Activated CD8-positive, alpha-beta memory T cell treated with anti-CD3 and anti-CD28 coated beads, Interleukin-2, amount 10 ng/mL, durations not matched to agents 7 days and 5 days (primary cell): ENCODE results near the gene KCTD7. TPM values are rescaled to one million over a fixed set of nuclear protein-coding genes. Genes with fewer than 3 reads are reported as not detected.
"Not testable (repeated sequence)": the region's sequence is repeated elsewhere in the genome, so short reads cannot be mapped to it uniquely, and the experiment has no call there.

Source experiments
- ATAC-seq: fragments of 150-1000 bp; cut with Tn5 transposase; one replicate; pipeline ENCODE4 v1.10.0; 2021; ENCODE audit warnings: moderate library complexity
- CTCF ChIA-PET: fragments of 350-600 bp; sonication (Branson Sonifier 250); formaldehyde crosslinking; loops from one replicate; lab custom pipeline; 2021; ENCODE audit warnings: antibody characterized with exemption; lab: Charles Lee
- DNase-seq: peaks from one replicate; pipeline ENCODE4 v3.0.0-alpha.2; 2020
- H3K27ac Mint-ChIP-seq: one replicate; pipeline ENCODE4 v1.8.0; 2021; ENCODE audit warnings: mild to moderate bottlenecking, mixed read lengths
- H3K27me3 Mint-ChIP-seq: one replicate; pipeline ENCODE4 v1.8.0; 2021; ENCODE audit warnings: mixed read lengths
- H3K36me3 Mint-ChIP-seq: one replicate; pipeline ENCODE4 v1.8.0; 2021; ENCODE audit warnings: mild to moderate bottlenecking, mixed read lengths
- H3K4me1 Mint-ChIP-seq: one replicate; pipeline ENCODE4 v1.8.0; 2021; ENCODE audit warnings: mixed read lengths
- H3K4me3 Mint-ChIP-seq: one replicate; pipeline ENCODE4 v1.8.0; 2021; ENCODE audit warnings: mild to moderate bottlenecking, moderate library complexity, mixed read lengths
- H3K9me3 Mint-ChIP-seq: one replicate; pipeline ENCODE4 v1.8.0; 2022; ENCODE audit warnings: low read depth, mixed read lengths
- total RNA-seq, 2 experiments: library from RNA; stranded (reverse); gene quantifications; one replicate each; pipeline ENCODE4 v1.2.3, GENCODE V29; 2021

The KCTD7 gene
- total RNA-seq, result 10 to 100 TPM; 27.8 to 41.9 TPM

DNA sequence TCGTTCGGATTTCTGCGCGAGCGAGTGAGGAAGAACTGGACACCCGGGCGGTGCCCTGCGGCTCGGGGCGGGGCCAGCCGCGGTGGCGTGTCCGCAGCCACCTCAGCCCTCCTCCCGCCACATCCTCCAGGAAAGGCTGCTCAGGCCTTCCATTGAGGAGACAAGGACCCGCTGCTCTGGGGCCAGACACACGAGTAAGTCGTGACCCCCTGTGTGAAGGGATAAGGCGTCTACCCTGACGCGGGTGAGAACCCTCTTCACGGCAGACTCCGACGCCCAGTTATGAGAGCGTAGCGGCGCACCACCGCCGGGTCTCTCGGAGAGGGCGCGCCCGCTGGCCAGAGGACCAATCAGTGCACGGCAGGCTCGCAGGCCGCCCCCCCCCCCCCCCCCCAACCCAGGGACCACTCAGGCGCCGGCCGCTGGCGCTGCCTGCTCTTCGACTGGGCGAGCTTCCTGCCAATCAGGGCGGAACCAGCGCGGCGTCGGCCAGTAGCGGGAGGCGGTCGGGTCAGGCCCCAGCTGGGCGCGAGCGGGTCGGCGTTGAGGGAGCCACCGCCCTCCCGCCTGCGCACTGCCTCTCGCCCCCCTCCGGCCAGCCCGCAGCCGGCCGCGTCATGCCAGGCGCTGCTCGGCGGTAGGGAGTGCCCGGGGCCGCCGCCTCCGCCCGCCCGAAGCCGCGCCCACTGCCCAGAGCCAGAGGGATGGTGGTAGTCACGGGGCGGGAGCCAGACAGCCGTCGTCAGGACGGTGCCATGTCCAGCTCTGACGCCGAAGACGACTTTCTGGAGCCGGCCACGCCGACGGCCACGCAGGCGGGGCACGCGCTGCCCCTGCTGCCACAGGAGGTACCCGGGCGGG, at the start of gene KCTD7:
Gene KCTD7, plus strand, starts transcription at position 521 of the 861 bp plus-strand sequence. Its CDS starts 184 bp downstream, at position 705.
- Mint-ChIP-seq H3K27ac (peak within 1 kb of the TSS; percentile 93), H3K27me3 (no peaks in the 10 kb centered on the region), H3K4me3 (peak within 1 kb of the TSS; percentile 85), H3K4me1 (peaks cover 49% of the 10 kb centered on the region), H3K9me3 (no peaks in the 10 kb centered on the region), H3K36me3 (peaks cover 14% of the 10 kb centered on the region)
- CTCF ChIA-PET, result interaction anchor here (1.6 to 2.1 kb wide), 2 partner anchors 71 to 112 kb away, joined by 6 to 7 read pairs; partner anchors contain the start of gene RABGEF1
- ATAC-seq, result peak; percentile 94
- DNase-seq, result peak; percentile 97

DNA sequence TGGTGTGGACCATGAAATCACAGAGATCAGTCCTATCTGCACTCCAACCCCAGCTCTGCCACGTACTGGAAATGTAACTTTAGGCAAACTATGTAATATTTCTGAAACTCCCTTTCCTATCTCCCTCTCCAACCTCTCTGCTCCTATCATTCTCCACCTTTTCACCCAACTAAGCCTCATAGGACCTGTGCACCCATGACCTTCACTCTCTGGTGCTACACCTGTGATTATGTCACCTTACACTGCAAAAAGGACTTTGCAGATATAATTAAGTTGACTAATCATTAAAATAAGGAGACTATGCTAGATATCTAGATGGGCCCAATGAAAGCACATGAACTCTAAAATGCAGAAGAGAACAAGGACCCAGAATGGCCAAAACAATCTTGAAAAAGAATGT, 48.3 kb upstream of the KCTD7 start:
- CTCF ChIA-PET, result not testable (repeated sequence)

GRCh38 chr7:66582816-66583489, 45.7 kb upstream of the KCTD7 start:
- H3K4me1 Mint-ChIP-seq, result peaks cover 16% of the 10 kb centered on the region
- H3K4me3 Mint-ChIP-seq, H3K27me3 Mint-ChIP-seq, DNase-seq, H3K27ac Mint-ChIP-seq, H3K9me3 Mint-ChIP-seq, ATAC-seq: not testable (repeated sequence)
- peaks cover 23% of the 10 kb centered on the region for H3K36me3 Mint-ChIP-seq
- CTCF ChIA-PET, result interaction anchor here (1.1 kb wide), 1 partner anchor 24 kb away, joined by 3 read pairs; no protein-coding TSS in a partner anchor

More for the DNA sequence above, 48.3 kb upstream of the KCTD7 start:
- Mint-ChIP-seq H3K4me1 (peaks cover 37% of the 10 kb centered on the region), H3K36me3 (peaks cover 36% of the 10 kb centered on the region)
- not testable (repeated sequence) for ATAC-seq, H3K4me3 Mint-ChIP-seq, H3K9me3 Mint-ChIP-seq, DNase-seq, H3K27ac Mint-ChIP-seq, H3K27me3 Mint-ChIP-seq

DNA sequence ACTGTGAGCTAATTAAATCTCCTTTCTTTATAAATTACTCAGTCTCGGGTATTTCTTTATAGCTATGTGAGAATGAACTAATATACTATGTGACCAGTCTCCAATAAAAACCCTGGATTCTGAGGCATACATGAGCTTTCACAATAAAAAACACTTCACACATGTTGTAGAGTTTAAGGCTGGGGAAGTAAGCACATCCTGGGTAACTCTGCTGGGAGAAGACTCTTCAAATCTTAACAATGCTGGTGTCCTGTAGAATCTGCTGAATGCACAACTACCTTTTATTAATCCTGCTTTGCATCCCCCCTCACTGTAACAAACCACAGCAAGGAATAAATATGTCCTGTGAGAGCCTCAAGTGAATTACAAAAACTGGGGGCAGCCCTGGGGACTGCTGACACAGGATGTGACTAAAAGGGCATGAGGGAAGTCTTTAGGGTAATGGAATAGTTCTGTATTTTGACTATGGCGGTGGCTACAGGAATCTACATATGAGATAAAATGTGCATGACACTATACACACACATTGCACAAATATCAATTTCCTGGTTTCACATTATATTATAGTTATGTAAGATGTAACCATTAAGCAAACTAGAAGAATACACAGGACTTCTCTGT, 45.1 kb upstream of the KCTD7 start:
- Mint-ChIP-seq H3K27ac (no peak overlapping the region), H3K36me3 (peaks cover 21% of the 10 kb centered on the region), H3K4me1 (peaks cover 11% of the 10 kb centered on the region), H3K4me3 (no peak overlapping the region), H3K27me3 (no peaks in the 10 kb centered on the region), H3K9me3 (no peaks in the 10 kb centered on the region)
- ATAC-seq (no peak), DNase-seq (no peak)
- CTCF ChIA-PET, result interaction anchor here (1.1 kb wide), 1 partner anchor 25 kb away, joined by 3 read pairs; no protein-coding TSS in a partner anchor

- Mint-ChIP-seq H3K9me3 (no peaks in the 10 kb centered on the region), H3K27me3 (no peaks in the 10 kb centered on the region), H3K4me3 (no peak overlapping the region), H3K27ac (no peak overlapping the region), H3K4me1 (peaks cover 31% of the 10 kb centered on the region), H3K36me3 (peaks cover 24% of the 10 kb centered on the region)
- DNase-seq (no peak), ATAC-seq (no peak)
- CTCF ChIA-PET, result no interaction called here
Measured at GRCh38 chr7:66586181-66586580, 42.5 kb upstream of the KCTD7 start.

GRCh38 chr7:66588226-66588625, 40.5 kb upstream of the KCTD7 start:
- H3K4me3 Mint-ChIP-seq, DNase-seq, CTCF ChIA-PET, H3K27ac Mint-ChIP-seq, ATAC-seq, H3K9me3 Mint-ChIP-seq, H3K27me3 Mint-ChIP-seq: not testable (repeated sequence)
- Mint-ChIP-seq H3K36me3 (peaks cover 15% of the 10 kb centered on the region), H3K4me1 (peaks cover 45% of the 10 kb centered on the region)

DNA sequence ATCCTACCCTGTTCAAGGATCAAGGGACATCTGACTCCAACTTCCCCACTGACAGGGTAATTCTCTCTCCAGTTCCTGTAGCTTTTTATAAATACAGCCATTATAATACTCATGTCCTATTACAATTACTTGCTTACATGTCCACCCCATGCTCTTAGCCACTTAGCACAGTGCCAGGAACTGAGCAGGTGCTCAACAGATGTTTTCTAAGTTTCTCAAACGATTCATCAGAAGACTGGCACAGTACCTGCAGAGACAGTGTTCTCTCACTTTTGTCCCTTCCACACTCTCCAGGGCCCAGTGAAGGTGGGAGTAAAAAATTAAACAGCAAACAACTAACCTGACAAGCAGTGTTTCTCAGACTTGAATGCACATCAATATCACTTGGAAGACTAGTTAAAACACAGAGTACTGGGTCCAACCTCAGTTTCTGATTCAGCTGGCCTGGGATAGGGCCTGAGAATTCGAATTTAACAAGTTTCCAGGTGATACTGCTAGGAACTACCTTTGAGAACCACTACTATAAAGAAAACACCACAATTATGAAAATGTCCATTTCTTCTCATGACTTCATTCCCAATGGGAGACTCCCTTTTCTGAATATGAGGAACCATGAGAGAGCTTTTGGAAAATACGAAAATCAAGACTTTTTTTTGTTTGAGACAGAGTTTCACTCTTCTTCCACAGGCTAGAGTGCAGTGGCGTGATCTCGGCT, 39.7 kb upstream of the KCTD7 start:
- H3K27ac Mint-ChIP-seq, H3K36me3 Mint-ChIP-seq, DNase-seq, H3K27me3 Mint-ChIP-seq, H3K4me3 Mint-ChIP-seq, H3K9me3 Mint-ChIP-seq, ATAC-seq: not testable (repeated sequence)
- peaks cover 41% of the 10 kb centered on the region for H3K4me1 Mint-ChIP-seq
- CTCF ChIA-PET, result interaction anchor here (0.6 kb wide), 1 partner anchor 29 kb away, joined by 3 read pairs; no protein-coding TSS in a partner anchor

- Mint-ChIP-seq H3K4me1 (peaks cover 38% of the 10 kb centered on the region), H3K4me3 (peak overlapping the region; percentile 95), H3K27ac (peak overlapping the region; percentile 54)
- CTCF ChIA-PET, result interaction anchor here (0.9 kb wide), 1 partner anchor 14 kb away, joined by 3 read pairs; no protein-coding TSS in a partner anchor
- H3K27me3 Mint-ChIP-seq, ATAC-seq, H3K36me3 Mint-ChIP-seq, H3K9me3 Mint-ChIP-seq, DNase-seq: not testable (repeated sequence)
Measured at GRCh38 chr7:66590302-66591057, 38.2 kb upstream of the KCTD7 start.

- H3K9me3 Mint-ChIP-seq, CTCF ChIA-PET, H3K36me3 Mint-ChIP-seq, DNase-seq, H3K27me3 Mint-ChIP-seq: not testable (repeated sequence)
- H3K4me3 Mint-ChIP-seq, result peak overlapping the region; percentile 95
- peaks cover 38% of the 10 kb centered on the region for H3K4me1 Mint-ChIP-seq
- peak overlapping the region; percentile 96 for H3K27ac Mint-ChIP-seq
- peak; percentile 11 for ATAC-seq
Measured at GRCh38 chr7:66591058-66591798, 37.5 kb upstream of the KCTD7 start.

DNA sequence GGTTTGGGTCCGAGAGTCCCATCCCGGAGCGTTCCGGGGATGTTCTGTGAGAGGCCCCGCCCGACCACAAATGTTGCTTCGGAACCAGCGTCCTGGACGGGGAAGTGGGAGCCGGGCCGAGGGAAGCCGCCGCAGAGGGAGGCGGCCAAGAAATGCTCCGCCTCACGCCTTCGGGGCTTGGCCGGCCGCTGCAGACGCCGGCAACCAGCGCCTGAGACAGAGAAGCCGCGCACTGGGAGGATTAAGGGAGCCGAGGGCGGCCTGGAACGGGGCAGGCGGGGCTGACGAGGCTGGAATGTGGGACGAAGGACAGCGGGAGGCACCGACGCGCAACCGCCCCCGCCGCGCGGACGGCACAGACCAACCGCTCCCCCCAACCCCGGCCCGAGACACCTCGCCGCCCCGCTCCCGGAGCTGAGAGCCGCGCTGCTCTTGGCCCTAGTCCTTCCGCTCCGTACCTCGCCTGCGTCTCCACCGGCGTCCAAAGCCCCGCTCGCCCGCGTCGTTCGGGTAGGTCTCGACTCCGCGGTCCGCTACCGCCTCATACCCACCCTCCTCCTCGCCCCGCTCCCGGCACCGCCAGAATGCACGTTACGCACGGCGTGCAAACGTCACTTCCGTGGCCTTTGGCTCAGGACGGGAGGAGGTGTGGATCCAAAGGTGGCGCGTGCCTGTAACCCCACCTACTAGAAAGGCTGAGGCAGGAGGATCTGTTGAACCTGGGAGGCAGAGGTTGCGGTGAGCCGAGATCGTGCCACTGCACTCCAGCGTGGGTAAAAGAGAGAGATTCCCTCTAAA, 36.7 kb upstream of the KCTD7 start:
- H3K9me3 Mint-ChIP-seq, result peaks cover 3% of the 10 kb centered on the region

DNA sequence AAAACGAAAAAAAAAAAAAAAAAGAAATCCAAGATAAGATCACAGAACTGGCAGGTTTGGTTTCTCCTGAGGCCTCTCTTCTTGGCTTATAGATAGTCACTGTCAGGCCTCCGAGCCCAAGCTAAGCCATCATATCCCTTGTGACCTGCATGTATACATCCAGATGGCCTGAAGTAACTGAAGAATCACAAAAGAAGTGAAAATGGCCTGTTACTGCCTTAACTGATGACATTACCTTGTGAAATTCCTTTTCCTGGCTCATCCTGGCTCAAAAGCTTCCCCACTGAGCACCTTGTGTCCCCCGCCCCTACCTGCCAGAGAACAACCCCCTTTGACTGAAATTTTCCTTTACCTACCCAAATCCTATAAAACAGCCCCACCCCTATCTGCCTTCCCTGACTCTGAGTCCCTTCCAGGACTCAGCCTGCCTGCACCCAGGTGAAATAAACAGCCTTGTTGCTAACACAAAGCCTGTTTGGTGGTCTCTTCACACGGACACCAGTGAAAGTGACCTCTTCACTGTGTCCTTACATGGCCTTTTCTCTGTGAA, 36.0 kb upstream of the KCTD7 start:
- CTCF ChIA-PET, result not testable (repeated sequence)
- peak overlapping the region; percentile 95 for H3K4me3 Mint-ChIP-seq
- ATAC-seq, result peak; percentile 21

More for the DNA sequence above, 36.7 kb upstream of the KCTD7 start:
- peak overlapping the region; percentile 95 for H3K4me3 Mint-ChIP-seq
- H3K27ac Mint-ChIP-seq, result peak overlapping the region; percentile 96
- CTCF ChIA-PET, result no interaction called here
- peak; percentile 98 for ATAC-seq
- no peaks in the 10 kb centered on the region for H3K27me3 Mint-ChIP-seq
- H3K4me1 Mint-ChIP-seq, result peaks cover 38% of the 10 kb centered on the region
- peak; percentile 94 for DNase-seq
- H3K36me3 Mint-ChIP-seq, result peaks cover 7% of the 10 kb centered on the region

More for the DNA sequence above, 36.0 kb upstream of the KCTD7 start:
- DNase-seq, H3K36me3 Mint-ChIP-seq, H3K27me3 Mint-ChIP-seq, H3K9me3 Mint-ChIP-seq: not testable (repeated sequence)
- Mint-ChIP-seq H3K27ac (peak overlapping the region; percentile 96), H3K4me1 (peaks cover 36% of the 10 kb centered on the region)
